Glomerular endothelial cell (primary cell): Measurements from ENCODE around the gene TRPM2. TPM values are rescaled to one million over a fixed set of nuclear protein-coding genes. Genes with fewer than 3 reads are reported as not detected.

Experiments used
- DNase-seq: peaks from one replicate; pipeline ENCODE4 v3.0.0-alpha.2; 2011; ENCODE audit warnings: low read depth, low spot score; ENCODE audit errors: extremely low read depth
- total RNA-seq: library from RNA; depleted of rRNA; stranded (reverse); fragments of >200 nt; gene quantifications from 2 replicates; pipeline ENCODE4 v1.2.3, GENCODE V29; 2015

Gene TRPM2
- total RNA-seq, 1 donor from 2014 or later, result 3.4 TPM

DNA sequence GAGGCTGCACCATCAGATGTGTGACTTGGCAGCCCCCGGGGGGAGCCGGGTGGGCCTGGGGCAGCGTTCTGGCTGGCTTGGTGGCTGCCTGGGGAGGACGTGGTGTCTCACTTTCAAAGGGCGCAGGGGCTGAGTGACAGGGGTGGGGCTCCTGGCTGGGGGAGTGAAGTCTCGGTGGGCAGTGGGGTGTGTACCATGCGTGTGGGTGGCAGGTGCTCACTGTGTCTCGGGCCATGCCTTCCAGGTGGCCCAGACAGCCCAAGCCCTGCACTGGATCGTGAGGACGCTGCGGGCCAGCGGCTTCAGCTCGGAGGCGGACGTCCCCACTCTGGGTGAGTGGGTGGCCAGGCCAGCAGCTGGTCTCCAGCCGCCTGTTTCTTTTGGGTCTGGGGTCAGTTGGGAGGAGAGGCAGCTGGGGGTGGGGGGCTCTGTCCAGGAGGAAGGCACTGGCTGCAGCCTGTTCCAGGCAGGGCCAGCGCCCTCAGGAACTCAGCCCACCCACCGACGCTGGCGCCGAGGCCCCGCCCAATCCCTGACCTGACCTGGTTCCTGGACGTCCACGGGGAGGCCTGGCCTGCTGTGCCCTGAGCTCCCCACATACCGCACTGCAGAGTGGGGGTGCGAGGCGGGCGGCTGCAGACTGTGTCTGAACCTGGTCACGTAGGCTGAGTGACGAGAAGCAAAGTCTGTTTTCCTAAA, 71.3 kb downstream of the TRPM2 start:
- no peak for DNase-seq

DNA sequence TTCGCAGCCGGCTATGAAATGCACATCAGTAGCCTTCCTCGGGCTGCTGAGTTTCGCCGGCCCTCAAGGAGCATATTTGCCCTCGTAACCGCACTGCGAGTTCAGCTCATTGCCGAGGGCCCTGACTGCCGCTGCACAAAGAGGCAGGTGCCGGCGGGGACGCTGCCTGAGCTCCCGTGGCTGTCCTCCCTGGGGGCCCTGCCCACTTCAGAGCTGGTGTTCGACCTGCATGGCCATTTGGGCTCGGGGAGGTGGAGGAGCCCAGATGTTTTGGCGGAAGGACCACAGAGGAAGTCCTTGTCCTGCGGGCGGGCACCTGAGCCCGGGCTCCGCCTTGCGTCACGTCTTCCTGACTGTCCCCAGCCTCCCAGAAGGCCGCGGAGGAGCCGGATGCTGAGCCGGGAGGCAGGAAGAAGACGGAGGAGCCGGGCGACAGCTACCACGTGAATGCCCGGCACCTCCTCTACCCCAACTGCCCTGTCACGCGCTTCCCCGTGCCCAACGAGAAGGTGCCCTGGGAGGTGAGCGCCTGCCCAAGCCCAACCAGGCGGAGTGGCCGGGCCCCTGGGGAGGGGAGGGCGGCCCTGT, 72.0 kb downstream of the TRPM2 start:
- no peak for DNase-seq

DNA sequence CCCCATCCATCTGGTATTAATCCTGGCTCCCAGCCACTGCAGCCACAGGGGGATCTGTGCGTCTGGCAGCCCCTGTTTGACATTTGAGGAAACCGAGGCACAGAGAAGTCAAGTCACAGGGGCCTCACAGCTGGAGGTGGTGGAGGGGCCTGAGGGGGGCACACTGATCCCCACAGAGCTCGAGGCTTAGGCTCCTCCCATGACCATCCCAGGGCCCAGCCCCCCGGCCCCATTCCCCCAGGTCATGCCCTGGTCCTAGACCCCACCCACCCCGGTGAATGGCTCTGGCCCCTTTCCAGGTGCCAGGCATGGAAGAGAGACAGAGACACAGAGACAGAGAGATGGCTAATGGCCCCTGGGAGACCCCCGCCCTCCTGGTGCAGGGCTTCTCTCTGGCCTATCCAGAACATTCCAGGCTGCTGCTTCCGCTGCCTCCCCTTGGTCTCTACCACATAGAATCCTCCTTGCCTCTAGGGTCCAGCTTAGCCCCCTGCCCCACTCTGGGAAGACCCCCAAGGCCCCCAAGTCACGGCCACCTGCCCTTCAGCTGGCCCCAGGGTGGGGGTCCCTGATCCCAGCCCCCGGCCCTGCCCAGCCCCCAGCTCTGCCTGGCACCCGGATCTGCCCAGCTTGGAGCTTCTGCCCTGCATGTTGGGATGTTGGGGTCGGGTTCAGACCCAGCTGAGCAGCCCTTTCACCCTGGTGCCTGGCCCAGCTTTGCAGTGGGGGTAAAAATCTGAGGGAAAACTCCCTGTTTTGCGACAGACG, 72.7 kb downstream of the TRPM2 start:
- DNase-seq, result no peak

DNA sequence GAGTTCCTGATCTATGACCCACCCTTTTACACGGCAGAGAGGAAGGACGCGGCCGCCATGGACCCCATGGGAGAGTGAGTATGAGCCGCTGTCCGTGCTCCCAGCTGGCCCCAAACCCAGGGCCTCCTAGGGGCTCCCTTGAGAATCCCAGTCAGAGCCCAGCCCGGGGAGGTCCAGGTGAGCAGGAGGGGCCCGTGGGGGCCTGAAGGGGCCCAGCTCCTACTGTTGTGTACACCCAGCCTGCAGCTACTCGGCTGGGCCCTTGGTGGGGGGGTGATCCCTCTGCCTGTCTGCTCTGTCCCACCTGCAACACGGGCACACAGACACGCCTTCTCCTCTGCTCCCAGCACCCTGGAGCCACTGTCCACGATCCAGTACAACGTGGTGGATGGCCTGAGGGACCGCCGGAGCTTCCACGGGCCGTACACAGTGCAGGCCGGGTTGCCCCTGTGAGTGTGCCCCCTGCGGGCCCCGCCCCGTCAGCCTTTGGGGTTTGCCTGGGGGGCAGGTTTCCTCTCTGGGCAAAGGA, 73.3 kb downstream of the TRPM2 start:
- no peak for DNase-seq

DNA sequence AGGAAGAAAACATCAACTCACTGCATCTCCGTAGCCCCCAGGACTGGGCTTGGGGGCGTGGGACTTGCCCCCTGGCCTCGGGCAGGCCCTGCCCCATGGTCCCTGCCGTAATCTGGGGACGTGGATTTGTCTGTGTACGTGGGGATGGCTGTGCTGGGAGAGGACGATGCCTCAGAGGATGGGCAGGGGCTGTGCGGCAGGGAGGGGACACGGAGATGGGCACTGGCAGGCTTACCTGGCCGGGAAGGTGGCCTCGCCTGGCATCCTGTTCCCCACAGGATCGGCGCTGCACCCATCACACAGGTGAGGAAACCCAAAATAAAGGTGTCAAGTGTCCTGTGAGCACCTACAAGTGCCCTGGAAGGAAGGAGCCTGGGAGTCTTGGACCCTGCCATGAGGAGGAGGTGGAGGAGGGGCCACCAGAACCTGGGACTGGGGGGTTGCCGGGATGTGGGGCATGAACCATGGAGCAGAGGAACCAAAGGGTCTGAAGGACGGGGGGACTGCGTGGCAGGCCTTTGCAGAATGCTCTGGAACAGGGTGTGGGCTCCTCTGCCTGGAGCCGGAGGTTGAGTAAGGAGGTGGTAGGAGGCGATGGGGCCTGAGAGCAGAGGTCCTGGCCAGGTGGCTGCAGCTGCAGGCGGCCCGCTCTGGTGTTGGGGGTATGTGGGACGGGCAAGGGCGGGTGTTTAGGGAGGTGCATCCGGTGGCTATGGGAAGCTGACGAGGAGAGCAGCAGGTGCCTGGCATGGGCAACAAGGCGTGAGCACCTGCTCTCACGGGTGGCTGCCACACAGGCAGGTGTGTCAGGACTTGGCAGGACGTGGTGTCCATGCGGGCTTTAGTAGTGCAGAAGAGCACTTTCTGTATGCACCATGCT, 74.1 kb downstream of the TRPM2 start:
- DNase-seq, result no peak

DNA sequence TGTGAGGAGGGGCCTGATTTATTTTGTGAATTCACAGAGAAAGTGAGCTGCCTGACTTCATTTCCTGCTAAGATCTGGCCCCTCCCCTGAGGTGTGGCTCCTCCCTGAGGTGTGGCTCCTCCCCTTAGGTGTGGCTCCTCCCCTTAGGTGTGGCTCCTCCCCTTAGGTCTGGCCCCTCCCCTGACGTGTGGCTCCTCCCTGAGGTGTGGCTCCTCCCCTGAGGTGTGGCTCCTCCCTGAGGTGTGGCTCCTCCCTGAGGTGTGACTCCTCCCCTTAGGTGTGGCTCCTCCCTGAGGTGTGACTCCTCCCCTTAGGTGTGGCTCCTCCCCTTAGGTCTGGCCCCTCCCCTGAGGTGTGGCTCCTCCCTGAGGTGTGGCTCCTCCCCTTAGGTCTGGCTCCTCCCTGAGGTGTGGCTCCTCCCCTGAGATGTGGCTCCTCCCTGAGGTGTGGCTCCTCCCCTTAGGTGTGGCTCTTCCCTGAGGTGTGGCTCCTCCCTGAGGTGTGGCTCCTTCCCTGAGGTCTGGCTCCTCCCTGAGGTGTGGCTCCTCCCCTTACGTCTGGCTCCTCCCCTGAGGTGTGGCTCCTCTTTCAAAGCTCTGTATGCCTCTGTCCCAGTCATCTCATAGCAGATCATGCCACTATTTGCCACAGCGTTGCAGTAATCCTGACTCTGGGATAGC, 75.0 kb downstream of the TRPM2 start:
- no peak for DNase-seq

DNA sequence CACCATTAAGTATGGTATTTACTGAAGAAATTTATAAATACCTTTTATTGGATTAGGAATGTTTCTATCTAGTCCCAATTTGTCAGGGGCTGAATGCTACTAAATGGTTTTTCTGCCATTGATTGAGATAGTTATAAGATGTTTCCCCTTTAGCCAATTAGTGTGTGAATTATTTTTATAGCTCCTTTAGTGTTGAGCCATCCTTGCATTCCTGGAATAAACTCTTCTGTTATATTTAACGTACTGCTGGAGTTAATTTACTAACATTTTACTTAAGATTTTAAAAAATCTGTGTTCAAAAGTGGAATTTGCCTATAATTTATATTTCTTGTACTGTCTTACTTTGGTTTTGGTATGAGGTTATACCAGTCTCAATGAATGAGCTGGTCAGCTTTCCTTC, 76.5 kb downstream of the TRPM2 start:
- no peak for DNase-seq

DNA sequence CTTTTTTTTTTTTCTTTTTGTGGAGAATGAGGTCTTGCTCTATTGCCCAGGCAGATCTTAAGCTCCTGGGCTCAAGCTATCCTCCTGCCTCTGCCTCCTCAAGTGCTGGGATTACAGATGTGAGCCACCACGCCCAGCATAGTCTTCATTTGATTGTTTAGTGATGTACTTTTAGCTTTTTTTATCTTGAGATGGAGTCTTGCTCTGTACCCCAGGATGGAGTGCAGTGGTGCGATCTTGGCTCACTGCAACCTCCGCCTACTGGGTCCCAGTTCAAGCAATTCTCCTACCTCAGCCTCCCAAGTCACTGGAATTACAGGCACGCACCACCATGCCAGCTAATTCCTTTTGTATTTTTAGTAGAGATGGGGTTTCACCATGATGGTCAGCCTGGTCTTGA, 77.9 kb downstream of the TRPM2 start:
- no peak for DNase-seq

DNA sequence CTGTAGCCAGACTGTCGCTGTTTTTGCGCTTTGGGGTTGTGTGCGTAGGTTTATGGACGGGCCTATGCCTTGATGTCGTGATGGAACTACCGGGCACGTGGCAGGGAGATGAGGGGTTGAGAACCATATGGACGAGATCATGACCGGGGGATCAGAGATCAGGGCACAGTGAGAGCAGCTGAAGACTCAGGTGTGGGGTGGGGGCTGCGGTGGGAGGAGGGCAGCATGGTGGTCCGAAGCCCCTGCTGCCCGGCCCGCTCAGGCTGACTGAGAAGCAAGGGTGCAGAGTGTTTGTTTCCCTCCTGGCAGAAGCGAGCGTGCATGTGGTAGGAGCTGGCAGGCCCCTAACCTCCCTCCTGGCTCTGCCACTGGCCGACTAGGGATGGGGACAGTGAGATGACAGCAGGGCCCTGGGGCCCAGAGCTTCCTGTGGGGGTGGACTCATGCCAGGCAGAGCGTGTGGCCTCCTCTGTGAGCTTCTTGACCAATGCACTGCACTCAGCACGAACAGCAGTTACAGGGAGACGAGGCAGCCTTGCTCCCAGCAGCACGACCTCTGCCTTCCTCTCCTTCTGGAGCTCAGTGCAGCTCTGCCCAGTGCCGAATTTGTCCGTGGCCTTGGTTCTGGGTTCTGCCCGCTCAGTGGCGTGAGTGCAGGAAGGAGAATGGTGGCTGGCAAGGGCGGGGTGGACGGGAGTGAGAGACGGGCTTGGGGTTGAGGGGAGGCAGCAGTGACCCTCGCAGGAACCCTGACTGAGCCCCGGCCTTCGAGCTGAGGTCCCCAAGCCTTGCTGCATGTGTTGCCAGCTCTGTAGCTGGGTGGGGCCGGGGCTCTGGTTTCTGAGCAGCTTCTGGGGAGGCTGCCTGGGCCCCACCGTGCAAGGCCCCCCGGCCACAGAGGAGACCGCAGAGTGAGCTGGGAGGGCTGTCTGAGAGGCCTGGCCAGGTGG, 79.7 kb downstream of the TRPM2 start:
- DNase-seq, result no peak

DNA sequence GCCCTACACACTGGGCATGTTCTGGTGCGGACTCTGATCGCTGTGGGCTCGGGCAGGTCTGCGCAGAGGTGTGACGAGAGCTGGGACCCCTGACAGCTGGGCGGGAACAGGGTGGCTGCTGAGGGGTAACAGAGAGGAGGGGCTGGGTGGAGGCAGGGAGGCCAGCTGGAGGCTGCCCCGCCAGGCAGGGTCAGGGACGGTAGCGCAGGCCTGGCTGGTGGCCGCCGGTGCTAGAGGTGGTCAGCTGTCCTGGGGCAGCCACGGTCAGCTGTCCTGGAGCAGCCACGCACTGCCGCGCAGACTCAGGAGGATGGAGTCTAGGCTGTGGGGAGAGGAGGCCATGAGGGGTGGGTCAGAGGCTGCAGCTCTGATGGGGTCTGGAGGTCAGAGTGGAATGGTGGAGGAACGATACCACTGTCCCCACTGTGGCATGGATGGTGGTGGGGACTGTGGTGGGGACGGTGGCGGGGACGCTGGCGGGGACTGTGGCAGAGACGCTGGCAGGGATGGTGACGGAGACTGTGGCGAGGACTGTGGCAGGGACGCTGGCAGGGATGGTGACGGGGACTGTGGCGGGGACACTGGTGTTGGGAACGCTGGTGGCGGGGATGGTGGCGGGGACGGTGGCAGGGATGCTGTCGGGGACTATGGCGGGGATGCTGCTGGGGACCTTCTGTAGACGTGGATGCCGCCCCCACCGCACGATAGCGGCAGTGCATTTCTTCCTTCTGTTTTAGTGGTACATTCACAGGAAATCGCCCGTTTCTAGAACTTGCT, 80.6 kb downstream of the TRPM2 start:
- DNase-seq, result no peak

DNA sequence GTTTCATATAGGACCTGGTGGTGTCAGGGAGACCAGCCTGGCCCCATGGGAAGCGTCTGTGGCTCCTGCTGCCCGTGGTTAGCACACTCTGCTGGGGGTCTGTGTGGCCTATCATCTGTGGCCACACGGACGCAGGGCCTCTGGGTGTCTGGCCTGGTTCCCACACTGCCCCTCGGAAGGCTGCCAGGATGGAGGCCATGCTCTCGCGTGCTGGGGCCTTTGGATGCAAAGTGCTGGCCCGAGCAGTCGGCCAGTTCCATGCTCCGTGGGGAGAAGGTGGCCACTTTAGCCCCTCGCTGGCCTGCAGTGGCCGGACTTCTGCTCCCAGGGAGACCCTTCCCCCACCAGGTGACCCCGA, 81.1 kb downstream of the TRPM2 start:
- DNase-seq, result no peak

DNA sequence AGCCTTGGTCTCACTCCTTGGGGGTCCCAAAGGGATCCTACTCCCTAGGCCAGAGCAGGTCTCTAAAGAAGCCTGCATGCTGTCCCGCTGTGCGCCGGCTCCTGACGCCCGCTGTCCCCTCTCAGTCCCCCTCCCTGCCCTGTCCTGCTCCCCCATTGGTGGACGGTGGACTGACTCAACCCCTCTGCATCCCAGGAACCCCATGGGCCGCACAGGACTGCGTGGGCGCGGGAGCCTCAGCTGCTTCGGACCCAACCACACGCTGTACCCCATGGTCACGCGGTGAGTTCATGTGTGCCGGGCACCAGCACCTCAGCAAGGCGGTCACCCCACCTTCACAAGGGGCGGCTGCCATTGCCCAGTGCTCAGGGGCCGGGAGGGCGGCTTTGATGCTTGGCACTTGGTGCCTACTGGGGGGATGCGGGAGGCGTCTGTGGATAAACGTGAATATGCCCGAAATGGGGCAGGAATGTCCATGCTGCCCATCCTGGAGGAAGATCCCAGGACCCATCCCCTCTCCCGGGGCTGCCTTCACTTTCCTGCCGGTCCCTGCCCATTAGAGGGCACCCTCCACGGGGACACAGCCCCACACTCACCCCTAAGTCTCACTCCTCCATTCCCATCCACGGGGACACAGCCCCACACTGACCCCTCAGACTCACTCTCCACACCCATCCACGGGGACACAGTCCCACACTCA, 81.7 kb downstream of the TRPM2 start:
- no peak for DNase-seq

DNA sequence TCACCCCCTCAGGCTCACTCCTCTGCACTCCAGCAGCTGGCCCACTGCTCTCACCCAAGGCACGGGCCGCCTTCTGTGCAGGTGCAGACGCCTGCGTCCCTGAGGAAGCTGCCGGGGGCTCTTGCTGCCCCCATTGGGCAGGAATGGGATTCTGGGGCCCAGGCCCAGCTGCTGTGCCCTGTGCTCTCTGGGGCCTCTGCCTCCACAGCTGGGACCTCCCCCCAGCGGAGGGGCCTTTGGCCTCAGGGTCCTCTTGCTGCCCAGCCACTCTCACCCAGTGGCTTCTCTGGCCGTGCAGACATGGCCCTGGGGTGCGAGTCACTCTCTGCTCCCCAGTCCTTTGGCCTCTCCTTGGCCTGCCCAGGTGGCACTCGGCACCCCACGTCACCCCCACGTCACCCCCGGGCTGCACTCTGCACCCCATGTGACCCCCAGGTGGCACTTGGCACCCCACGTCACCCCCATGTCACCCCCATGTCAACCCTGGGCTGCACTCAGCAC, 82.7 kb downstream of the TRPM2 start:
- no peak for DNase-seq

DNA sequence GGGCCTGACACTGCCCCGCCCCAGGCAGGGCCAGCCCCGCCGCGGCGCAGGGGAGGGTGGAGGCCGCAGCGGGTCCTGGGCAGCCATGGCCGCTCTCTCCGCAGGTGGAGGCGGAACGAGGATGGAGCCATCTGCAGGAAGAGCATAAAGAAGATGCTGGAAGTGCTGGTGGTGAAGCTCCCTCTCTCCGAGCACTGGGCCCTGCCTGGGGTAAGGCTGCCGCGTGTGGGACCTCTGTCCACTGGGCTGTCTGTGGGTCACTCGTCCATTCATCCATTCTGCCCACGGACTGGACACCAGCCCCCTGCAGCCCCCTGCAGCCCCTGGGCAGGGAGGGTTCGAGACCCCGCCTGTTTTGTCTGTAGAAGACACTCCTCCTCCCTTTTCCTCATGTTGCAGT, 83.5 kb downstream of the TRPM2 start:
- DNase-seq, result no peak

DNA sequence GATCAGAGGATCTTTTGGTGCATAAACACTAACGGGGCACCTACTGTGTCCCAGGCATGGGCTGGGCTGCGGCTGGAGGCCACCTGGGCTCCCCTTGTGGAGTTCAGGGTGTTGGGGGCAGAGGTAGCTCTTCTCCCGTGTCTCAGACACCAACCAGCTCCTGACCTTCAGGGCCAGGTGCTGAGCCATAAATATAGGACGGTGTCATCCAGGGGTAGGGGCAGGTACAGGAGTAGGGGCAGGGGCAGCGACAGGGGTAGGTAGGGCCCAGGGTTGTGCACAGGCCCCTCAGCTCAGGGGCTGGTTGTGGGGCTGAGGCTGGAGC, 83.9 kb downstream of the TRPM2 start:
- DNase-seq, result no peak

DNA sequence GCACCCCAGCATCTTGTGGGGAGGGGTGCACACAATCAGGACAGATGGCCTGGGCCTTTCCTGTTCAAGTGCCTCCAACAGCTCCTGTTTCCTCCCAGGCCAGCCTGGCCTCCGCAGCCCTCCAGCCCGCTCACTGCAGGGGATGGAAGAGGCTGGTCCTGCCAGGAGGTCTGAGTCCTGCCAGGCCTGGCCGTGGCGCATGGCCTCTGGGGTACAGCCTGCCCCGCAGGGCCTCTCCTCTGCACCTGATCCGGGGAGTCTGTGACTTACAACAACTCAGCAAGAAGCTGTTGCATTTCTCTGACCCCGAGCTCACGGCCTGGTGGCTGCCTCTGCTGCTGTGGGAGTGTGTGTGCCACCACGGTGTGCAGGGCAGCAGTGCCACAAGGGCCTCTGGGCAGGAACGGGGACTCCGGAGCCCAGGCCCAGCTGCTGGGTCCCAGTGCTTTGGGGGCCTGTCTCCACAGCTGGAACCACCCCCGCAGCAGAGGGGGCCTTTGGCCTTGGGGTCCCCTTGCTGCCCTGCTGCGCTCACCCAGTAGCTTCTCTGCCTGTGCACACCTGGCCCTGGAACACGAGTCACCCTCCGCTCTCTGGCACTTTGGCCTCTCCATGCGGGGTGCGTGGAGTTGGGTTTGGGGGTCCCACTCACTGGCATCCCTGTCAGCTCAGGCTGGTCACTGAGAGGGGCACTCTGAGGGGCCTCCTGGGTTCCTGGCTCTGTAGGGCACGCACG, 84.4 kb downstream of the TRPM2 start:
- no peak for DNase-seq

DNA sequence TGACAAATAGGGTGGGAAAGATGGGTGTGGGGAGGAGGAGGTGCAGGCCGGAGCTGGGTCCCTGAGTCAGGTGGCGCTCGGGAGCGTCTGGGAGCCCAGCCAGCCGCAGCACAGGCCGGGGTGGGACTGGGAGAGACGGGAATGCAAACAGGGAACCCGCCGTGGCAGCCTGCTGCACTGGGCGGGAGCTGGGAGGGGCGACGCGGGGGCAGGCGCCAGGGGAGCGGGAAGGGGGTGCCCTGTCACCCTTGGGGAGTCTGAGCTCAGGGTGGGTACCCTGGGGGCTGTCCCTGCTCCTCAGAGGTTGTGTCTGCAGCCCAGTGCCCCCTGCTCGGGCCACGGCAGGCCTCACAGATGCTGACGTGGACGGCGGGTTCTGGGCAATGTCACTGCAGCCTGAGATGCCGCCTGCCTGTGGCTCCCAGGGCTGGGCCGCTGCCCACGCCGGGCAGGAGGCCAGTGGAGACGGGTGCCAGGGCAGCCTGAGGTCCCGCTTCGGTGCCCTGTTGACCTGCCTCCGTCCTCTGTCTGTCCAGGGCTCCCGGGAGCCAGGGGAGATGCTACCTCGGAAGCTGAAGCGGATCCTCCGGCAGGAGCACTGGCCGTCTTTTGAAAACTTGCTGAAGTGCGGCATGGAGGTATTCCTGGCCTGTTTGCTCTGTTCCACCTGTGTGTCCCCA, 85.2 kb downstream of the TRPM2 start:
- no peak for DNase-seq
